Measurements from ENCODE around the gene SYT11. TPM values are rescaled to one million over a fixed set of nuclear protein-coding genes. Genes with fewer than 3 reads are reported as not detected.
A peak's percentile ranks its signal among the peaks of the same experiment; 100 is the strongest.

SYT11 gene
- total and polyA plus RNA-seq, 10 of the 15 experiments (the other 5 are each of a cell fraction or from before 2014, with no cell fraction given), result 7.7 to 21.2 (median 13.5) TPM

- 0 out of 2 replicates have a peak, but pooled peaks have one; percentile 12 for TF ChIP-seq FOXM1 (IDR thresholded peaks at IDR 0.05; ENCODE audit: low read depth, low read length)
- peak; percentile 41 for TF ChIP-seq SKIL (IDR thresholded peaks at IDR 0.05; ENCODE audit: low read depth, poor library complexity, severe bottlenecking)
- TF ChIP-seq SIN3A (IDR thresholded peaks at IDR 0.05; ENCODE audit: low read depth, low read length), result peak; percentile 33; the same call in 1 of the 2 replicates
- no peak for TF ChIP-seq YBX1 (IDR thresholded peaks at IDR 0.05)
- TF ChIP-seq IRF3 (IDR thresholded peaks at IDR 0.05), result peak; percentile 51; the same call in 1 of the 2 replicates
- peak; percentile 100 for TF ChIP-seq POLR2A (IDR thresholded peaks at IDR 0.05; ENCODE audit: low read depth, low read length)
- TF ChIP-seq PAX5 (IDR thresholded peaks at IDR 0.05; ENCODE audit: borderline replicate concordance, low read depth, low read length), result peak; percentile 69; the same call in 1 of the 2 replicates
- peak; percentile 88 for TF ChIP-seq RELB (IDR thresholded peaks at IDR 0.05; ENCODE audit: low read depth)
- TF ChIP-seq CUX1 (IDR thresholded peaks at IDR 0.05; ENCODE audit: insufficient replicate concordance, low read depth, low read length), result peak; percentile 34
- TF ChIP-seq IKZF1 (conservative IDR thresholded peaks at IDR 0.05), result peak; percentile 89
- TF ChIP-seq SRF (IDR thresholded peaks at IDR 0.05; ENCODE audit: low read depth in 2 of 2, low read length in 2 of 2), result 0 out of 4 replicates have a peak, but pooled peaks of 1 of the 2 experiments have one; percentile 36
- no peak for TF ChIP-seq FOS (IDR thresholded peaks at IDR 0.05; ENCODE audit: borderline replicate concordance, extremely low read depth, insufficient read length)
- TF ChIP-seq TAF1 (IDR thresholded peaks at IDR 0.05; ENCODE audit: borderline replicate concordance, low read depth, low read length), result peak; percentile 94
- peak; percentile 72; the same call in 1 of the 2 replicates for TF ChIP-seq TCF12 (IDR thresholded peaks at IDR 0.05; ENCODE audit: low read depth, low read length)
- 0 out of 2 replicates have a peak, but pooled peaks have one; percentile 21 for TF ChIP-seq ZBED1 (IDR thresholded peaks at IDR 0.05; ENCODE audit: borderline replicate concordance)
- TF ChIP-seq MTA2 (IDR thresholded peaks at IDR 0.05; ENCODE audit: low read depth), result peak; percentile 87
- TF ChIP-seq KDM1A (IDR thresholded peaks at IDR 0.05; ENCODE audit: borderline replicate concordance), result no peak
- no peak; the same call in 1 of the 2 replicates for TF ChIP-seq ASH2L (IDR thresholded peaks at IDR 0.05; ENCODE audit: borderline replicate concordance, low read depth)
- no peak for TF ChIP-seq STAT3 (IDR thresholded peaks at IDR 0.05; ENCODE audit: low read depth, low read length)
- no peak for TF ChIP-seq ZNF384 (IDR thresholded peaks at IDR 0.05; ENCODE audit: borderline replicate concordance, low read depth, low read length)
Measured at GRCh38 chr1:155934097-155934935, 74.9 kb downstream of the SYT11 start, which contains the start of gene KHDC4 (continued).

All from GM12878 (cell line).